GM12872 (cell line): ENCODE results near the gene AHCYL1.

Source experiments
- TF ChIP-seq, protein P1 (sequence below): IDR thresholded peaks from 3 replicates; pipeline ENCODE4 v1.5.1; 2011; ENCODE audit warnings: low read depth, mild to moderate bottlenecking, low read length, moderate library complexity; ENCODE audit not compliant: insufficient read depth

The AHCYL1 gene

DNA sequence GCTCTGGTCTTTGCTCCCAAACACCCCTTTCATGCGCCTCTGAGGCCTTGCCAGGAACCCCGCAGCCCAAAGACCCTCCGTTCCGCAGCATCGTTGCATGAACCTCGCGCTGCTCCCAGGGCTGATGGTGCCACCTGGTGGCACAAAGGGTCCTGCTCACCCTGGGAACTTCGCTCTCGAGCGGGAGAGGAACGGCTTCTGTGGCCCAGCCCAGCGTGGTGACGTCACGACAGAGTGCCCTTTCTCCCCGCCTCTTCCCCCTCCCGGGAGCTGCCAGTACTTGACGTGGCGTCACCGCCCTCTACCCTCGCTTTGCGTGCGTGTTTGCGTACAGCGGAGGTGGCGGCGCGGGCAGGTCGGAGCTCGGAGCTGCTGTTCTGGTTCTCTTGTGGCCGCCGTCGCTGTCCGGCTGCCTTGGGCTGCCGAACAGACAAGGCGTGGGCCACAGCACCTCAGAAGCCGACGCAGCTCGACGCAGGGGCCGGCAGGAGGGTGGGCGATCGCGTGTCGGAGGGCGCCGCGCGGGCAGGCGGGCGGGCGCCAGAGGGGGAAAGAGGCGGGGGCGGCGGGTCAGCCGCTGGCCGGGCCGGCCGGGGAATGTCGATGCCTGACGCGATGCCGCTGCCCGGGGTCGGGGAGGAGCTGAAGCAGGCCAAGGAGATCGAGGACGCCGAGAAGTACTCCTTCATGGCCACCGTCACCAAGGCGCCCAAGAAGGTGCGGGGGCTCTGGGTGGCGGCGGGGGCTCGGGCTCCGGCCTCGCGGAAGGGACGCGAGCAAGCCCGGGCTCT lies at the start of gene AHCYL1:
Gene AHCYL1 (plus strand): TSS at position 310 of the 791 bp plus-strand sequence. CDS start 288 bp downstream, at position 598.
- TF ChIP-seq, protein P1, sequence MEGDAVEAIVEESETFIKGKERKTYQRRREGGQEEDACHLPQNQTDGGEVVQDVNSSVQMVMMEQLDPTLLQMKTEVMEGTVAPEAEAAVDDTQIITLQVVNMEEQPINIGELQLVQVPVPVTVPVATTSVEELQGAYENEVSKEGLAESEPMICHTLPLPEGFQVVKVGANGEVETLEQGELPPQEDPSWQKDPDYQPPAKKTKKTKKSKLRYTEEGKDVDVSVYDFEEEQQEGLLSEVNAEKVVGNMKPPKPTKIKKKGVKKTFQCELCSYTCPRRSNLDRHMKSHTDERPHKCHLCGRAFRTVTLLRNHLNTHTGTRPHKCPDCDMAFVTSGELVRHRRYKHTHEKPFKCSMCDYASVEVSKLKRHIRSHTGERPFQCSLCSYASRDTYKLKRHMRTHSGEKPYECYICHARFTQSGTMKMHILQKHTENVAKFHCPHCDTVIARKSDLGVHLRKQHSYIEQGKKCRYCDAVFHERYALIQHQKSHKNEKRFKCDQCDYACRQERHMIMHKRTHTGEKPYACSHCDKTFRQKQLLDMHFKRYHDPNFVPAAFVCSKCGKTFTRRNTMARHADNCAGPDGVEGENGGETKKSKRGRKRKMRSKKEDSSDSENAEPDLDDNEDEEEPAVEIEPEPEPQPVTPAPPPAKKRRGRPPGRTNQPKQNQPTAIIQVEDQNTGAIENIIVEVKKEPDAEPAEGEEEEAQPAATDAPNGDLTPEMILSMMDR = peak; percentile 96

DNA sequence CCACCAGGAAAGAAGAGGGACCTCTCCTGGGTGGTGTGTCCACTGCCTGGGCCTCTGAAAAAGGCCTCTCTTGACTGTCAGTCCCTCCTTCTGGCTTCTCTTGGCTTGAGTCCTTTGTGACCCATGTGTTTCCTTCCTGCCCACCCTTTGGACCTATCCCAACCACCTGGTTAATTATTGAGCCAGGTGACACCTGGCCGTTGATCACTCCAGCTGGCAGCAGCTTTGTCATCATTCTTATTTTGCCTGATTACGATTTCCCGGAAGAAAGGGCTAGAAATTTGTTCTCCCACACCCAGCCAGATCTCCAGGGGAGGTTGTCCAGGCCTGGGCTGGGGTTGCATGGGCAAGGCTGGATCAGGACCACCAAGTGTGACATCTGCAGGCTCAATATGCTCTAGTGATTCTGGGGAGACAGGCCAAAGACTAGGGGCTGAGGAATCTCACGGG lies 49.1 kb upstream of the AHCYL1 start:
- TF ChIP-seq, protein P1 = no peak

DNA sequence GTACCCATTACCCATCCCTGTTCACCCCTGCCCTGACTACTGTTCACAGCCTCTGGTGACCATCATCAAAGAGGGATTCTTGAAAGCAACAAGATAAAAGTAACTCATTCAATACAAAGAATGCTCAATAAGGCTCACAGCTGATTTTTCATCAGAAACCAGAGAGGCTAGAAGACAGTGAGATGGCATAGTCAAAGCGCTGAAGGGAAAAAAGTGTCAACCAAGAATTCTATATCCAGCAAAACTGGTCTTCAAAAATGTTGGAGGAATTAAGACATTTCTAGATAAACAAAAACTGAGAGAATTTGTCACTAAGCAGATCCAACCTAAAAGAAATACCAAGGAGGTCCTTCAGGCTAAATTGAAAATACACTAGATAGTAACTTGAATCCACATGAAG lies 46.8 kb upstream of the AHCYL1 start:
- TF ChIP-seq, protein P1 = no peak

DNA sequence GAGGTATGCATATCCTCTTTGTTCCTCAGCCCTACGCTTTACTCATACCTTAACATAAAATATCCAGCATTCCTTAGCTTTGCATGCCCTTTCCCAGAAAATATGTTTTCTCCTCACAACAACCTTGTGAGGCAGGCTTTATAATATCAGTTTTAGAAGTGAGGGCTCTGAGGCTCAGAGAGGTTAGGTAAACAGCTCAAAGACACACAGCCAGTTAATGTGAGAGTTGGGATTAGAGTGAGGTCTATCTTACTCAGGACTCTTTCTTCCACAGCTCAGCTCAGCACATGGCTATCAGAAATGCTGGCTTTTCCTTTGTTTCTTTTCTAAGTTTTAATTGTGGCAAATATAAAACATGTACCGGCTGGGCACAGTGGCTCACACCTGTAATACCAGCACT lies 46.0 kb upstream of the AHCYL1 start:
- TF ChIP-seq, protein P1 = no peak

- TF ChIP-seq, protein P1 = no peak
Observed at GRCh38 chr1:109942434-109942833, 42.1 kb upstream of the AHCYL1 start.

GRCh38 chr1:109944541-109944940 lies 40.0 kb upstream of the AHCYL1 start:
- TF ChIP-seq, protein P1 = no peak

- TF ChIP-seq, protein P1 = no peak
Observed at GRCh38 chr1:109946511-109946910, 38.1 kb upstream of the AHCYL1 start.
